HG03354 (cell line): Measurements from ENCODE around the gene EIF6.
A peak's percentile ranks its signal among the peaks of the same experiment; 100 is the strongest.
"Not testable (repeated sequence)": the region's sequence is repeated elsewhere in the genome, so short reads cannot be mapped to it uniquely, and the experiment has no call there.

Experiments
- ATAC-seq: cut with Tn5 transposase; IDR thresholded peaks from one replicate; pipeline ENCODE4 v1.9.1; 2021; ENCODE audit warnings: mild to moderate bottlenecking; ENCODE audit not compliant: unreplicated experiment, poor library complexity, severe bottlenecking

Gene EIF6

GRCh38 chr20:35264755-35265154 lies 19.8 kb downstream of the EIF6 start:
- no peak for ATAC-seq

- ATAC-seq: no peak
Observed at GRCh38 chr20:35263532-35264341, 20.8 kb downstream of the EIF6 start.

GRCh38 chr20:35262731-35263531 lies 21.6 kb downstream of the EIF6 start:
- not testable (repeated sequence) for ATAC-seq

- ATAC-seq: not testable (repeated sequence)
Observed at GRCh38 chr20:35262321-35262720, 22.3 kb downstream of the EIF6 start.

GRCh38 chr20:35260426-35260825 lies 24.1 kb downstream of the EIF6 start:
- no peak for ATAC-seq

GRCh38 chr20:35257175-35257909 lies 27.2 kb downstream of the EIF6 start:
- no peak for ATAC-seq

- ATAC-seq: no peak
Observed at GRCh38 chr20:35254448-35254999, 30.0 kb downstream of the EIF6 start.

- no peak for ATAC-seq
Observed at GRCh38 chr20:35253010-35253409, 31.6 kb downstream of the EIF6 start.

- ATAC-seq: not testable (repeated sequence)
Observed at GRCh38 chr20:35252598-35252997, 32.0 kb downstream of the EIF6 start.

GRCh38 chr20:35252037-35252461 lies 32.5 kb downstream of the EIF6 start:
- ATAC-seq: peak; percentile 84

- no peak for ATAC-seq
Observed at GRCh38 chr20:35251613-35251940, 33.0 kb downstream of the EIF6 start.

GRCh38 chr20:35248641-35249475 lies 35.7 kb downstream of the EIF6 start:
- ATAC-seq: no peak

- ATAC-seq: no peak
Observed at GRCh38 chr20:35246723-35247122, 37.8 kb downstream of the EIF6 start.

GRCh38 chr20:35243986-35244385 lies 40.6 kb downstream of the EIF6 start:
- ATAC-seq: no peak

- ATAC-seq: no peak
Observed at GRCh38 chr20:35243317-35243716, 41.3 kb downstream of the EIF6 start.

- no peak for ATAC-seq
Observed at GRCh38 chr20:35240811-35241293, 43.7 kb downstream of the EIF6 start.

- no peak for ATAC-seq
Observed at GRCh38 chr20:35240083-35240810, 44.3 kb downstream of the EIF6 start.

- ATAC-seq: no peak
Observed at GRCh38 chr20:35238735-35239134, 45.8 kb downstream of the EIF6 start.
